ENCODE data around the gene NPHP4. TPM values are rescaled to one million over a fixed set of nuclear protein-coding genes. Genes with fewer than 3 reads are reported as not detected.

NPHP4 gene
- total RNA-seq, 4 donors from 2014 or later: 11.2 to 24.5 (median 18.2) TPM

GRCh38 chr1:5831600-5832335 is 160.5 kb downstream of the NPHP4 start:
- intact Hi-C loops (cut with DNase I; ENCODE audit: low total_unique reads): no loop called here
- 27 to 41% methylated on average over 8 of the region's 10 CpGs for WGBS, 2 donors
- no peak for DNase-seq (ENCODE audit: low spot score in 2 of 2)
- no peak overlapping the region for H3K4me3 ChIP-seq (ENCODE audit: low read depth, poor library complexity, severe bottlenecking)
- TF ChIP-seq, protein P1, sequence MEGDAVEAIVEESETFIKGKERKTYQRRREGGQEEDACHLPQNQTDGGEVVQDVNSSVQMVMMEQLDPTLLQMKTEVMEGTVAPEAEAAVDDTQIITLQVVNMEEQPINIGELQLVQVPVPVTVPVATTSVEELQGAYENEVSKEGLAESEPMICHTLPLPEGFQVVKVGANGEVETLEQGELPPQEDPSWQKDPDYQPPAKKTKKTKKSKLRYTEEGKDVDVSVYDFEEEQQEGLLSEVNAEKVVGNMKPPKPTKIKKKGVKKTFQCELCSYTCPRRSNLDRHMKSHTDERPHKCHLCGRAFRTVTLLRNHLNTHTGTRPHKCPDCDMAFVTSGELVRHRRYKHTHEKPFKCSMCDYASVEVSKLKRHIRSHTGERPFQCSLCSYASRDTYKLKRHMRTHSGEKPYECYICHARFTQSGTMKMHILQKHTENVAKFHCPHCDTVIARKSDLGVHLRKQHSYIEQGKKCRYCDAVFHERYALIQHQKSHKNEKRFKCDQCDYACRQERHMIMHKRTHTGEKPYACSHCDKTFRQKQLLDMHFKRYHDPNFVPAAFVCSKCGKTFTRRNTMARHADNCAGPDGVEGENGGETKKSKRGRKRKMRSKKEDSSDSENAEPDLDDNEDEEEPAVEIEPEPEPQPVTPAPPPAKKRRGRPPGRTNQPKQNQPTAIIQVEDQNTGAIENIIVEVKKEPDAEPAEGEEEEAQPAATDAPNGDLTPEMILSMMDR (IDR thresholded peaks at IDR 0.05): no peak
- no peak for TF ChIP-seq POLR2A (IDR thresholded peaks at IDR 0.05)

DNA sequence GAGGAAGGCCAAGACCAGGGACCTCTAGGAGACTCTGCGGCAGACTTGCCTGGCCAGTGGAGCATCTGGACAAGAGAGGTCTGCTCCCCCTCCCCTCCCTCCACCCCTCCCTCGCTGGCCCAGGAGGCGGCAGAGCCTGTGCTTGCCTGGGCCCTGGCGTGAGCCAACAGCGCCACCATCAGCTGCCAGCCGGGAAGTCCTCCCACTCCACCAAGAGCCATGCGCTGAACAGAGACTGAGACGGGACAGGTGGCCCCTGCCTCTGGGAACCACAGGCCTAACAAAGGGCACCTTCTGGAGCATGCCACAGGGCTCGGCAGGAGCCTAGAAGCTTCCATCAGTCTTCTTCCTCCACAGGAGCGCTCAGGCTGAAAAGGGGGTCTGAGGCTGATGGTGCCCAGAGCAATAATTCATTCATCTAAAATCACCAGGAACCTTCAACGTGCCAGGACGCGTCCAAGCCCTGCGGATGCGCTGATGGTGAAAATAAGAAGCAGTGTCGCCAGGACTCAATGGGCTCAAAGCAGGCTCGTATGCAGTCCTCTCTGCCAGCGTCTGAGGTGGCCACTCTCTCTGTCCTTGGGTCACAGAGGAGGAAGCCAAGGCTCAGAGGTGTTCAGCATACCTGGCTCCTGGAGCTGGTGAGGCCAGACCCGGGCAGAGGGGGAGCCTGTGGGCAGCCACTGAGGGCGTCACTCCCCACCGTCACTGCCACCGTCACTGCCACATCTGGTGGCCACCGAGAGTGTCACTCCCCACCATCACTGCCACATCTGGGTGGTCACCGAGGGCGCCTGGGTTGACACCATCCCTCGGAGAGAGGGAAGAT is 161.2 kb downstream of the NPHP4 start:
- intact Hi-C loops (cut with DNase I; ENCODE audit: low total_unique reads): no loop called here
- no peak overlapping the region for H3K4me3 ChIP-seq (ENCODE audit: low read depth, poor library complexity, severe bottlenecking)
- TF ChIP-seq, protein P1 (IDR thresholded peaks at IDR 0.05): no peak
- TF ChIP-seq POLR2A (IDR thresholded peaks at IDR 0.05): no peak
- WGBS, 2 donors: 47 to 51% methylated on average over 18 to 21 of the region's 26 CpGs
- DNase-seq (ENCODE audit: low spot score in 2 of 2): no peak

DNA sequence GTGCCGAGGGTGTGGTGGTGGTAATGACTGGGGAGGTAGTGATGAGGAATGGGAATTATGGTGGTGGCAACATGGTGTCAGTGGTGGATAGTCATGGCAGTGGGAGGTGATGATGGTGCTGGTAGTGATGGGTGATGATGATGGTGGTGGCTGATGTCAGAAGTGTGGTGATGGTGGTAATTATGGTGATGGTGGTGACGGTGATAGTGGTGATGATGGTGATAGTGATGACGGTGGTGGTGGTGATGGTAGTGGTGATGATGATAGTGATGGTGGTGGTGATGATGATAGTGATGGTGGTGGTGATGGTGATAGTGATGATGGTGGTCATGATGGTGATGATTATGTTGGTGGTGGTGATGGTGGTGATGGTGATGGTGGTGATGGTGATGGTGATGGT is 162.8 kb downstream of the NPHP4 start:
- TF ChIP-seq POLR2A (IDR thresholded peaks at IDR 0.05): no peak
- TF ChIP-seq, protein P1 (IDR thresholded peaks at IDR 0.05): no peak
- no peak overlapping the region for H3K4me3 ChIP-seq (ENCODE audit: low read depth, poor library complexity, severe bottlenecking)
- 88 to 98% methylated on average over 3 of the region's 3 CpGs for WGBS, 2 donors
- DNase-seq (ENCODE audit: low spot score in 2 of 2): no peak
- intact Hi-C loops (cut with DNase I; ENCODE audit: low total_unique reads): no loop called here

- WGBS, 2 donors: 69 to 72% methylated on average over 11 of the region's 11 CpGs
- H3K4me3 ChIP-seq (ENCODE audit: low read depth, poor library complexity, severe bottlenecking): no peak overlapping the region
- no peak for DNase-seq (ENCODE audit: low spot score in 2 of 2)
- intact Hi-C loops (cut with DNase I; ENCODE audit: low total_unique reads): no loop called here
- TF ChIP-seq, protein P1 (IDR thresholded peaks at IDR 0.05): no peak
- no peak for TF ChIP-seq POLR2A (IDR thresholded peaks at IDR 0.05)
These were observed 163.8 kb downstream of the NPHP4 start for GRCh38 chr1:5828308-5828935.

GRCh38 chr1:5827516-5827915 is 164.7 kb downstream of the NPHP4 start:
- intact Hi-C loops (cut with DNase I; ENCODE audit: low total_unique reads): no loop called here

More at GRCh38 chr1:5827516-5827915, 164.7 kb downstream of the NPHP4 start:
- DNase-seq (ENCODE audit: low spot score in 2 of 2): no peak
- H3K4me3 ChIP-seq (ENCODE audit: low read depth, poor library complexity, severe bottlenecking): no peak overlapping the region
- WGBS, 2 donors: 64 to 66% methylated on average over 9 of the region's 9 CpGs
- TF ChIP-seq POLR2A (IDR thresholded peaks at IDR 0.05): no peak
- TF ChIP-seq, protein P1 (IDR thresholded peaks at IDR 0.05): no peak

Measured in lower leg skin (tissue), 4 donors.